Bronchial epithelial cell (primary cell): ENCODE results near the gene FXYD1. TPM values are rescaled to one million over a fixed set of nuclear protein-coding genes. Genes with fewer than 3 reads are reported as not detected.

Source experiments
- DNase-seq: peaks from one replicate; pipeline ENCODE4 v3.0.0-alpha.2; 2010; ENCODE audit warnings: low read depth
- FAIRE-seq: peaks from 2 replicates; lab custom pipeline; 2011; peaks lifted over from hg19 to GRCh38; lab: Jason Lieb, UNC
- H3K27me3 ChIP-seq: 2 replicates; pipeline ENCODE4 v1.5.1; 2011; ENCODE audit warnings: low read length; ENCODE audit not compliant: control insufficient read depth, insufficient read depth
- H3K36me3 ChIP-seq: 2 replicates; pipeline ENCODE4 v1.5.1; 2011; ENCODE audit warnings: low read length; ENCODE audit not compliant: control insufficient read depth, insufficient read depth
- H3K4me3 ChIP-seq: 2 replicates; pipeline ENCODE4 v1.5.1; 2011; ENCODE audit warnings: mild to moderate bottlenecking, low read depth, low read length, control low read depth
- CTCF ChIP-seq: IDR thresholded peaks from 2 replicates; pipeline ENCODE4 v1.5.1; 2011; ENCODE audit warnings: mild to moderate bottlenecking, moderate library complexity, low read length, control low read depth, inconsistent platforms; ENCODE audit not compliant: insufficient read depth, severe bottlenecking
- total RNA-seq: library from RNA; depleted of rRNA; stranded (reverse); fragments of >200 nt; gene quantifications from 2 replicates; pipeline ENCODE4 v1.2.1, GENCODE V29; 2014

The FXYD1 gene
- total RNA-seq, 1 donor from 2014 or later = not detected

GRCh38 chr19:35160629-35161433 lies 22.2 kb downstream of the FXYD1 start:
- TF ChIP-seq CTCF = no peak
- Histone ChIP-seq H3K4me3 (no peak overlapping the region), H3K27me3 (no peaks in the 10 kb centered on the region), H3K36me3 (peaks cover 12% of the 10 kb centered on the region)
- no peak for FAIRE-seq
- DNase-seq = no peak

- TF ChIP-seq CTCF = no peak
- FAIRE-seq = no peak
- Histone ChIP-seq H3K27me3 (no peaks in the 10 kb centered on the region), H3K36me3 (peaks cover 15% of the 10 kb centered on the region), H3K4me3 (no peak overlapping the region)
- no peak for DNase-seq
Measured at GRCh38 chr19:35161434-35161743, 22.8 kb downstream of the FXYD1 start.

GRCh38 chr19:35162471-35163326 lies 24.1 kb downstream of the FXYD1 start:
- TF ChIP-seq CTCF = no peak
- no peaks in the 10 kb centered on the region for H3K27me3 ChIP-seq
- FAIRE-seq = no peak
- peaks cover 12% of the 10 kb centered on the region for H3K36me3 ChIP-seq
- peak; percentile 83 for DNase-seq
- H3K4me3 ChIP-seq = no peak overlapping the region

GRCh38 chr19:35164418-35164817 lies 25.8 kb downstream of the FXYD1 start:
- no peak overlapping the region for H3K4me3 ChIP-seq
- DNase-seq = peak; percentile 35
- H3K27me3 ChIP-seq = no peaks in the 10 kb centered on the region
- no peak for FAIRE-seq
- TF ChIP-seq CTCF = no peak
- H3K36me3 ChIP-seq = peaks cover 11% of the 10 kb centered on the region

GRCh38 chr19:35165200-35166058 lies 26.8 kb downstream of the FXYD1 start:
- no peak for TF ChIP-seq CTCF
- peaks cover 12% of the 10 kb centered on the region for H3K36me3 ChIP-seq
- no peak for FAIRE-seq
- DNase-seq = no peak
- no peaks in the 10 kb centered on the region for H3K27me3 ChIP-seq
- no peak overlapping the region for H3K4me3 ChIP-seq
